H9 (cell line): ENCODE measurements around the gene IQGAP3. TPM values are rescaled to one million over a fixed set of nuclear protein-coding genes. Genes with fewer than 3 reads are reported as not detected.

Source experiments
- DNase-seq: peaks from one replicate; pipeline ENCODE4 v3.0.0-alpha.2; 2017
- H2AFZ ChIP-seq: one replicate; pipeline ENCODE4 v1.6.1; 2013; ENCODE audit warnings: mild to moderate bottlenecking, low read length, control low read depth, moderate library complexity
- H2AK5ac ChIP-seq: 2 replicates; pipeline ENCODE4 v1.6.1; 2013; ENCODE audit warnings: low read length, control low read depth, mixed read lengths; ENCODE audit not compliant: insufficient read length
- H2BK120ac ChIP-seq: one replicate; pipeline ENCODE4 v1.6.1; 2013; ENCODE audit warnings: low read depth, mild to moderate bottlenecking, low read length, control low read depth, inconsistent platforms; ENCODE audit not compliant: poor library complexity, severe bottlenecking
- H2BK12ac ChIP-seq: 2 replicates; pipeline ENCODE4 v1.6.1; 2013; ENCODE audit warnings: low read length, control low read depth, mixed read lengths, low read depth; ENCODE audit not compliant: insufficient read length
- H2BK15ac ChIP-seq: 2 replicates; pipeline ENCODE4 v1.6.1; 2013; ENCODE audit warnings: low read depth, low read length, control low read depth
- H2BK20ac ChIP-seq: one replicate; pipeline ENCODE4 v1.6.1; 2013; ENCODE audit warnings: low read depth, mild to moderate bottlenecking, low read length, control low read depth, inconsistent platforms; ENCODE audit not compliant: poor library complexity, severe bottlenecking
- H2BK5ac ChIP-seq: 2 replicates; pipeline ENCODE4 v1.6.1; 2013; ENCODE audit warnings: low read length, control low read depth, mixed read lengths; ENCODE audit not compliant: insufficient read length
- H3K14ac ChIP-seq: 2 replicates; pipeline ENCODE4 v1.6.1; 2013; ENCODE audit warnings: low read length, control low read depth; ENCODE audit not compliant: insufficient read depth
- H3K18ac ChIP-seq: 2 replicates; pipeline ENCODE4 v1.6.1; 2013; ENCODE audit warnings: low read depth, mild to moderate bottlenecking, mixed read lengths, low read length, control low read depth; ENCODE audit not compliant: insufficient read length
- H3K23ac ChIP-seq: 2 replicates; pipeline ENCODE4 v1.6.1; 2013; ENCODE audit warnings: low read length, control low read depth, mixed read lengths, low read depth; ENCODE audit not compliant: insufficient read length
- H3K23me2 ChIP-seq: 2 replicates; pipeline ENCODE4 v1.6.1; 2013; ENCODE audit warnings: low read depth, mild to moderate bottlenecking, mixed read lengths, low read length, control low read depth; ENCODE audit not compliant: insufficient read length, poor library complexity, severe bottlenecking
- H3K27ac ChIP-seq: 2 replicates; pipeline ENCODE4 v1.5.1; 2013; ENCODE audit warnings: low read length, control low read depth, mixed read lengths, low read depth; ENCODE audit not compliant: insufficient read length
- H3K27me3 ChIP-seq: 2 replicates; pipeline ENCODE4 v1.6.1; 2013; ENCODE audit warnings: low read length, control low read depth, inconsistent platforms; ENCODE audit not compliant: insufficient read depth
- H3K4ac ChIP-seq: 2 replicates; pipeline ENCODE4 v1.6.1; 2013; ENCODE audit warnings: low read depth, mild to moderate bottlenecking, control low read depth, inconsistent platforms, low read length, moderate library complexity
- H3K4me1 ChIP-seq: 2 replicates; pipeline ENCODE4 v1.6.1; 2013; ENCODE audit warnings: low read length, control low read depth, inconsistent platforms; ENCODE audit not compliant: insufficient read depth
- H3K4me2 ChIP-seq: 2 replicates; pipeline ENCODE4 v1.6.1; 2013; ENCODE audit warnings: low read length, control low read depth, mixed read lengths; ENCODE audit not compliant: insufficient read length, insufficient read depth
- H3K56ac ChIP-seq: 2 replicates; pipeline ENCODE4 v1.6.1; 2013; ENCODE audit warnings: low read depth, mild to moderate bottlenecking, mixed read lengths, low read length, control low read depth; ENCODE audit not compliant: insufficient read length
- H3K79me1 ChIP-seq: 2 replicates; pipeline ENCODE4 v1.6.1; 2013; ENCODE audit warnings: low read depth, mild to moderate bottlenecking, moderate library complexity, low read length, control low read depth, inconsistent platforms; ENCODE audit not compliant: insufficient read depth, poor library complexity, severe bottlenecking
- H3K79me2 ChIP-seq: 2 replicates; pipeline ENCODE4 v1.6.1; 2013; ENCODE audit warnings: low read length, control low read depth, inconsistent platforms; ENCODE audit not compliant: insufficient read depth
- H3K9ac ChIP-seq: 2 replicates; pipeline ENCODE4 v1.6.1; 2013; ENCODE audit warnings: low read length, control low read depth, mixed read lengths; ENCODE audit not compliant: insufficient read length; ENCODE audit errors: extremely low read depth
- H3K9me3 ChIP-seq: one replicate; pipeline ENCODE4 v1.6.1; 2013; ENCODE audit warnings: low read depth, low read length, inconsistent platforms; ENCODE audit not compliant: control insufficient read depth
- H3T11ph ChIP-seq: one replicate; pipeline ENCODE4 v1.6.1; 2013; ENCODE audit warnings: mild to moderate bottlenecking, low read length, control low read depth, inconsistent platforms
- H4K20me1 ChIP-seq: one replicate; pipeline ENCODE4 v1.6.1; 2013; ENCODE audit not compliant: control insufficient read depth, insufficient read length, insufficient read depth
- H4K5ac ChIP-seq: 2 replicates; pipeline ENCODE4 v1.6.1; 2013; ENCODE audit warnings: low read depth, mild to moderate bottlenecking, mixed read lengths, low read length, control low read depth; ENCODE audit not compliant: insufficient read length
- H4K8ac ChIP-seq: replicated peaks from 2 replicates; pipeline ENCODE4 v1.6.1; 2013; ENCODE audit warnings: low read length, control low read depth, mixed read lengths, low read depth; ENCODE audit not compliant: insufficient read length
- H4K91ac ChIP-seq: 2 replicates; pipeline ENCODE4 v1.6.1; 2013; ENCODE audit warnings: low read depth, mild to moderate bottlenecking, moderate library complexity, mixed read lengths, low read length, control low read depth; ENCODE audit not compliant: insufficient read length
- H3K27ac Mint-ChIP-seq, 3 experiments: 2 replicates in 2 of 3; 3 replicates in 1 of 3; pipeline ENCODE4 v1.8.0; 2020 to 2021; ENCODE audit warnings: mixed read lengths in 3 of 3, mild to moderate bottlenecking in 1 of 3, moderate library complexity in 1 of 3
- H3K27me3 Mint-ChIP-seq: 2 replicates; pipeline ENCODE4 v1.8.0; 2021; ENCODE audit warnings: low read depth, mild to moderate bottlenecking, moderate library complexity, mixed read lengths
- H3K36me3 Mint-ChIP-seq, 3 experiments: 2 replicates in 2 of 3; 3 replicates in 1 of 3; pipeline ENCODE4 v1.8.0; 2020 to 2021; ENCODE audit warnings: low read depth in 3 of 3, mixed read lengths in 3 of 3; ENCODE audit not compliant: insufficient read depth in 1 of 3
- H3K4me1 Mint-ChIP-seq, 2 experiments: 2 replicates each; pipeline ENCODE4 v1.8.0; 2020; ENCODE audit warnings: mixed read lengths in 2 of 2
- H3K4me3 Mint-ChIP-seq, 2 experiments: 2 replicates in 1 of 2; 3 replicates in 1 of 2; pipeline ENCODE4 v1.8.0; 2020 to 2021; ENCODE audit warnings: mild to moderate bottlenecking in 2 of 2, mixed read lengths in 2 of 2, moderate library complexity in 1 of 2
- H3K9me3 Mint-ChIP-seq, 2 experiments: 2 replicates in 1 of 2; 3 replicates in 1 of 2; pipeline ENCODE4 v1.8.0; 2020; ENCODE audit warnings: mild to moderate bottlenecking in 2 of 2, mixed read lengths in 2 of 2, moderate library complexity in 1 of 2
- CTCF ChIP-seq: fragments of 200-600 bp; sonication (generic); conservative IDR thresholded peaks from 3 replicates; pipeline ENCODE4 v1.8.0; 2021; ENCODE audit warnings: antibody characterized with exemption, mild to moderate bottlenecking
- WGBS: extraction: QIAGEN DNeasy Blood & Tissue Kit; methylation state at CpG from one replicate; pipeline ENCODE4 v1.1.7; 2013; ENCODE audit warnings: missing lambda C conversion rate, low lambda C conversion rate, mixed read lengths; ENCODE audit not compliant: insufficient read length; ENCODE audit errors: extremely low coverage; 5-methylcytosine and 5-hydroxymethylcytosine counted together
- total RNA-seq: library from RNA; stranded (reverse); gene quantifications from 2 replicates; pipeline ENCODE4 v1.2.1, GENCODE V29; 2021

Gene IQGAP3
- total RNA-seq, 1 experiment from 2014 or later: 24.5 TPM

DNA sequence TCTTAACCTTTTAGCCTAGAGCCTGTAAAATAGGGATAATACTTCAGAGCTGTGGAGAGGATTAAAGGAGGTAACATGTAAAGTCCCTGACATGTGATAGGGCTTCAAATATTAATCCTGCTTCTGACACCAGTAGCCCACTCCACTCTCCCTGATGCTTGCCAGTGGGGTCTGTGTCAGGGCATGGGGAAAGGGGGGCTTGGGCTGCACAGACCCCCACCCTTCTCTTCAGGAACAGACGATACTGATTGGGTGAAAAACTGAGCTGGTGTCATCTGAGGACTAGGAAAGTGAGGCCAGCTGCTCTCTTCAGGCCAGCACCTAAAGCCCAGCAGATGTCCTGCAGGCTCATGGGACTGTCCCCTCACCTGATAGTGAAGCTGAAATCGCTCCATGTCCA, 44.8 kb downstream of the IQGAP3 start:
- Histone ChIP-seq H3K4me2 (no peak overlapping the region), H3K23me2 (no peaks in the 10 kb centered on the region), H3K9me3 (no peaks in the 10 kb centered on the region), H3K4me1 (peaks cover 8% of the 10 kb centered on the region; the same call in 1 of the 2 replicates), H2BK12ac (no peak overlapping the region), H4K20me1 (no peaks in the 10 kb centered on the region), H2BK15ac (no peak overlapping the region), H3K56ac (no peak overlapping the region), H3K79me2 (no peaks in the 10 kb centered on the region), H2BK5ac (no peak overlapping the region), H3K4ac (no peak overlapping the region), H2BK120ac (no peak overlapping the region), H3K18ac (no peak overlapping the region), H3K23ac (no peak overlapping the region), H3K79me1 (no peaks in the 10 kb centered on the region), H3T11ph (no peak overlapping the region), H2AFZ (no peak overlapping the region), H4K91ac (no peak overlapping the region), H3K27me3 (no peaks in the 10 kb centered on the region), H3K14ac (no peak overlapping the region), H4K5ac (no peak overlapping the region), H3K27ac (no peak overlapping the region), H2AK5ac (no peak overlapping the region), H4K8ac (no peak overlapping the region), H2BK20ac (no peak overlapping the region), H3K9ac (no peak overlapping the region)
- Mint-ChIP-seq H3K27me3 (no peaks in the 10 kb centered on the region), H3K9me3 (no peaks in the 10 kb centered on the region), H3K4me3 (no peak overlapping the region), H3K4me1 (peaks cover 17% of the 10 kb centered on the region in 2 experiments), H3K27ac (no peak overlapping the region), H3K36me3 (peaks cover 24 to 62% (median 53%) of the 10 kb centered on the region in 3 experiments; a peak in 6 of 7 replicates)
- no CpG with 5 or more reads among the region's 2 CpGs for WGBS
- no peak for TF ChIP-seq CTCF
- no peak for DNase-seq
